ENCODE measurements around the gene MSLN. TPM values are rescaled to one million over a fixed set of nuclear protein-coding genes. Genes with fewer than 3 reads are reported as not detected.

MSLN gene
- total and polyA plus RNA-seq, 2 of the 8 experiments (the other 6 are each of a cell fraction or from before 2014, with no cell fraction given) = 0.28 to 0.50 TPM

DNA sequence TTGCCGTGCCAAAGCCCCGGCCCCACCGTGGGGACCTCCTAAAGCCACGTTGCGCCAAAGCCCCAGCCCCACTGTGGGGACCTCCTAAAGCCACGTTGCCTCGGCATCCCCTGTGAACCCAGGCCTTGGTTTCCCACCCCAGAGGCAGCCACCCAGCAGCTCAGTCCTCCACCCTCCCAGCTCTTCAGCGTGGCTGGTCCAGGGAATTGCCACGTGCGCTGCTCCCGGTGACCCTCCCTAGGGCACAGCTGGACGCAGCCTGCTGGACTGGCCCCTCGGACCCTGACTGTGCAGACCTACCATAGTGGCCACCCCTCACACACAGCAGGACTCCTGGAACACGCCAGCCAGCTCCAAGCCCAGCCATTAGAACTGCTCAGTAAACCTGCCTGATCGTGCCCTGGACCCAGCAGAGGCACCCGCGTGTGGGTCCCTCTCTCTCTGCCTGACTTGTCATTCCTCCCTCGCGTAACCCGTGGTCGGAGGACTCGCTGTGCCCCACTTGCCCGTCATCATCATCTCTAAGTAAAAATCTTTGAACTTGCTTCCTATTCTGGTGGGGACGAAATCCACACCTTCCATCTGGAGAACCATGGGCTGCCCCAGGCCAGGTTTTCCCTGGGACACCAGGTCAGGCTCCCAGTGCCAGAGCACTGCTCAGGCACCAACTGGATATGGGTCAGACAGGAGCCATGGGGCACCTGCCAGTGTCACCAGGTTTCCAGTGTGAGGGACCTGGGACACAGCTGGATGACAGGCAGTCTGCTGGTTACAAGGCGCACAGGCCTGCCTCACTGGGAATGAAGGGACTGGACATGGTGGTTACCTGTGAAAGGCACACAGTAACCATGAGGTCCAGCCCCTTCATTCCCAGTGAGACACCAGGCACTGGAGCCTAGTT is 25.3 kb upstream of the MSLN start (continued):
- TF ChIP-seq YY1 (IDR thresholded peaks at IDR 0.05; ENCODE audit: low read depth, low read length) (no peak), TAF7 (optimal IDR thresholded peaks at IDR 0.05; ENCODE audit: borderline replicate concordance, low read depth, low read length) (no peak), RNF2 (IDR thresholded peaks at IDR 0.05; ENCODE audit: borderline replicate concordance, low read depth, low read length, missing control alignments, poor library complexity, severe bottlenecking) (no peak), KDM4A (IDR thresholded peaks at IDR 0.05; ENCODE audit: low read depth, low read length, severe bottlenecking) (no peak), POLR2AphosphoS5 (IDR thresholded peaks at IDR 0.05; ENCODE audit: low read depth, low read length) (no peak), CTBP2 (IDR thresholded peaks at IDR 0.05; ENCODE audit: borderline replicate concordance, insufficient read depth, insufficient read length, low read length) (no peak), HDAC2 (IDR thresholded peaks at IDR 0.05; ENCODE audit: borderline replicate concordance in 1 of 2, low read depth in 2 of 2, low read length in 2 of 2) (no peak), ASH2L (IDR thresholded peaks at IDR 0.05; ENCODE audit: low read length) (no peak)
- TF ChIP-seq, protein P1, sequence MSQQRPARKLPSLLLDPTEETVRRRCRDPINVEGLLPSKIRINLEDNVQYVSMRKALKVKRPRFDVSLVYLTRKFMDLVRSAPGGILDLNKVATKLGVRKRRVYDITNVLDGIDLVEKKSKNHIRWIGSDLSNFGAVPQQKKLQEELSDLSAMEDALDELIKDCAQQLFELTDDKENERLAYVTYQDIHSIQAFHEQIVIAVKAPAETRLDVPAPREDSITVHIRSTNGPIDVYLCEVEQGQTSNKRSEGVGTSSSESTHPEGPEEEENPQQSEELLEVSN (IDR thresholded peaks at IDR 0.05) = no peak
